Ovary (tissue), 9 donors: ENCODE results near the gene CAMTA1. TPM values are rescaled to one million over a fixed set of nuclear protein-coding genes. Genes with fewer than 3 reads are reported as not detected.

Source experiments
- DNase-seq, 5 donors: peaks; one replicate each; pipeline ENCODE4 v3.0.0-alpha.2; 2019 to 2020
- H3K27ac ChIP-seq, 2 donors: fragments of 200-600 bp; one replicate each; pipeline versions ENCODE4 v1.5.1 to v1.8.0; 2019 to 2022
- H3K27me3 ChIP-seq: fragments of 200-600 bp; one replicate; pipeline ENCODE4 v1.8.0; 2022
- H3K36me3 ChIP-seq: fragments of 200-600 bp; sonication (generic); one replicate; pipeline ENCODE4 v1.5.1; 2019
- H3K4me1 ChIP-seq: one replicate; pipeline ENCODE4 v1.8.1; 2013; ENCODE audit warnings: mild to moderate bottlenecking, moderate library complexity; ENCODE audit not compliant: insufficient read depth
- H3K4me3 ChIP-seq: fragments of 200-600 bp; sonication (generic); one replicate; pipeline ENCODE4 v1.5.1; 2017
- H3K9me3 ChIP-seq, 2 donors: fragments of 200-600 bp in 1 of 2; sonication (generic) in 1 of 2; one replicate each; pipeline versions ENCODE4 v1.5.1 to v1.8.1; 2013 to 2019; ENCODE audit warnings: mild to moderate bottlenecking in 1 of 2, moderate library complexity in 1 of 2
- CTCF ChIP-seq, 3 donors: fragments of 450-650 bp in 2 of 3; fragments of 200-600 bp in 1 of 3; IDR thresholded peaks; one replicate each; pipeline versions ENCODE4 v1.5.1 to v1.8.0; 2016 to 2022; ENCODE audit warnings: antibody characterized with exemption in 3 of 3, mild to moderate bottlenecking in 1 of 3
- EP300 ChIP-seq: sonication (generic); formaldehyde crosslinking; IDR thresholded peaks from one replicate; pipeline ENCODE4 v1.6.1; 2017; ENCODE audit warnings: antibody characterized with exemption
- POLR2A ChIP-seq: fragments of 450-650 bp; IDR thresholded peaks from one replicate; pipeline ENCODE4 v1.6.1; 2017; ENCODE audit warnings: antibody characterized with exemption, mild to moderate bottlenecking, moderate library complexity
- WGBS, 3 donors: extraction: QIAGEN DNeasy Blood & Tissue Kit in 1 of 3; methylation state at CpG; one replicate each; pipeline versions ENCODE4 v1.1.5 to v1.1.7; 2013 to 2017; 5-methylcytosine and 5-hydroxymethylcytosine counted together
- intact Hi-C, 4 donors: fragments of 100-400 bp; cut with DNase I; formaldehyde crosslinking; loops; one replicate each; pipeline versions ENCODE4 v1.11.0 to v1.15.1; 2022 to 2023
- polyA plus RNA-seq, 2 donors: library from polyadenylated mRNA; stranded (reverse); fragments of 200-250 nt in 1 of 2; fragments of 350-450 nt in 1 of 2; fragmentation: Illumina TruSeq in 1 of 2; extraction: RNeasy Lipid Tissue Mini Kit (QIAGEN cat#74804) in 1 of 2; gene quantifications; one replicate each; pipeline ENCODE4 v1.2.3, GENCODE V29; 2013 to 2014
- total RNA-seq, 7 donors: library from RNA; depleted of rRNA in 2 of 7; stranded (reverse); fragments of >200 nt in 2 of 7; fragmentation: NEBNext Ultra II Directional in 3 of 7; extraction: Animal tissue kit (Norgen Biotek cat#: 25700) in 3 of 7; gene quantifications; one replicate each; pipeline versions ENCODE4 v1.1.0 to v1.2.4, GENCODE V29; 2016 to 2023
- donor health status: DM: no; HTN: no; CAD: no; lungs with moderate emphysema.
- donor health status: DM: no; HTN: no; CAD: no.
- donor health status: Bipolar disorder and iron deficiency.
- donor health status: DM: yes; HTN: yes; CAD: no.
- donor health status: DM: no; HTN: no; CAD: no.
- donor health status: DM: yes; HTN: yes; CAD: no.

CAMTA1 gene
- total and polyA plus RNA-seq, 9 donors = 51.1 to 150 (median 67.4) TPM

DNA sequence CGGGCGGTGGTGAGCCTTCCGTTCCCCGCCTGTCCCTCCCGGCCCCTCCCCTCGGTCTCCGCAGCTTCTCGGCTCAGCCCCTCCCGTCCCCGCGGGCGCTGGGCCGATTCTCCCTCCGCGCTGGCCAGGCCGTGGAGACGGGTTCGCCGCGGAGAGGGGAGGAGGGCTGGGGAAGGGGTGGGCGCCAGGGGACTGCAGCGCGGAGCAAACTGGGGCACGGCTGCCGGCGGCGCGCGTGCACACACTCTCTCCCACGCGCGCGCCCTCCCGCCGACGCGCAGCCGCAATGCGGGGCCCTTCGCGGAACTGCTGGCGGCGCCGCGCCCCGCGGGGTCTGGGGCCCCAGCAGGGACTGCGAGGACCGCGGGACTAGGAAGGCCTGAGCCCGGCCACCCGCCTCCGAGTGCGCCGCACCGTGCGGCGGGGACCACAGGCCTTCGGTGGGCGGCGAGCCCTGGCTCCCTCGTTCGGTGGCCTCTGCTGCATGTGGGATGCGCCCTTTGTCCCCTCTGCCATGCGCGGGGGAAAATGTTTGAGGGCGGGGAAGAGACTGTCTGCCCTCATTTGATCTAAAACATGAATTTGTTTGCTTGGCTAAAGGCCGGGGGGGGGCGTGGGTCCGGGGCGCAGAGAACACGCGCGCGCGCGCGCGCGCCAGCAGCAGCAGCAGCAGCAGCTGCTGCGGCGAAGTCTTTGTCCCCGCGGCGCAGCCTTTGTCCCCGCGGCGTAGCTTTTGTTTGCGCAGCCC, 895.1 kb downstream of the CAMTA1 start:
- TF ChIP-seq EP300 (no peak), CTCF (IDR thresholded peaks at IDR 0.05) (no peak), POLR2A (no peak)
- Histone ChIP-seq H3K4me3 (peak overlapping the region; percentile 44), H3K27me3 (no peaks in the 10 kb centered on the region), H3K27ac (no peak overlapping the region), H3K9me3 (no peaks in the 10 kb centered on the region), H3K36me3 (no peaks in the 10 kb centered on the region), H3K4me1 (no peaks in the 10 kb centered on the region)
- WGBS, 3 donors = 0 to 1% (median 0%) methylated on average over 49 to 89 of the region's 89 CpGs
- DNase-seq = peak; percentile 41 to 75 (median 69)
- intact Hi-C loops = no loop called here

- TF ChIP-seq POLR2A (no peak), EP300 (no peak), CTCF (IDR thresholded peaks at IDR 0.05) (no peak)
- DNase-seq = no peak
- peak overlapping the region; percentile 44 for H3K4me3 ChIP-seq
- no peaks in the 10 kb centered on the region for H3K27me3 ChIP-seq
- WGBS, 3 donors = 0 to 5% (median 2%) methylated on average over 2 to 16 of the region's 16 CpGs
- no peaks in the 10 kb centered on the region for H3K9me3 ChIP-seq
- no peaks in the 10 kb centered on the region for H3K4me1 ChIP-seq
- no peaks in the 10 kb centered on the region for H3K36me3 ChIP-seq
- intact Hi-C loops = no loop called here
- no peak overlapping the region for H3K27ac ChIP-seq
Measured at GRCh38 chr1:7680955-7681268, 895.7 kb downstream of the CAMTA1 start.

DNA sequence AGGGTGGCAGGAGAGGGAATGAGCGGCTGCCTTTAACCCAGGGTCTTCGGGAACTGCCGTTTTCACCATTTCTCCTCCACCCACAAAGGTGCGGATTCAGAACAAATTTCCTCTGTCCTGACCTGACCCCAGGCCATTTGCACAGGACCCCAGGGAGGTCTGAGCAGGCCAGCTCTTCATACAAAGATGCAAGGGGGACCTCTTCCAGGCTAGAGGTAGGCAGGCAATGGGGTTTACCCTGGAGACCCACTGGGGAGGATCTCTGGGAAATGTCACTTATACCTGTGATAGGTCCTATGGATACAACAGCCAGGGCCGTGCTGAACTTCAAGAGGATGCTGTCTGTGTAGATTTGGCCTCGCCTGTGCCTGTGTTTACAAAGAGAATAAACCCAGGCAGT, 896.1 kb downstream of the CAMTA1 start:
- 81 to 82% (median 81%) methylated on average over 6 of the region's 6 CpGs for WGBS, 3 donors
- no peak for DNase-seq
- intact Hi-C loops = no loop called here
- no peaks in the 10 kb centered on the region for H3K9me3 ChIP-seq
- no peak overlapping the region for H3K27ac ChIP-seq
- no peak overlapping the region for H3K4me3 ChIP-seq
- no peak for TF ChIP-seq EP300
- H3K27me3 ChIP-seq = no peaks in the 10 kb centered on the region
- no peaks in the 10 kb centered on the region for H3K36me3 ChIP-seq
- no peaks in the 10 kb centered on the region for H3K4me1 ChIP-seq

- peak in 1 of 5 donors; percentile 15 for DNase-seq
- TF ChIP-seq POLR2A (no peak), CTCF (IDR thresholded peaks at IDR 0.05) (no peak), EP300 (no peak)
- H3K27me3 ChIP-seq = no peaks in the 10 kb centered on the region
- no peak overlapping the region for H3K4me3 ChIP-seq
- H3K4me1 ChIP-seq = no peaks in the 10 kb centered on the region
- H3K36me3 ChIP-seq = no peaks in the 10 kb centered on the region
- 88 to 91% (median 88%) methylated on average over 15 of the region's 15 CpGs for WGBS, 3 donors
- H3K9me3 ChIP-seq = no peaks in the 10 kb centered on the region
- H3K27ac ChIP-seq = no peak overlapping the region
- intact Hi-C loops = no loop called here
Measured at GRCh38 chr1:7683521-7683920, 898.3 kb downstream of the CAMTA1 start.

DNA sequence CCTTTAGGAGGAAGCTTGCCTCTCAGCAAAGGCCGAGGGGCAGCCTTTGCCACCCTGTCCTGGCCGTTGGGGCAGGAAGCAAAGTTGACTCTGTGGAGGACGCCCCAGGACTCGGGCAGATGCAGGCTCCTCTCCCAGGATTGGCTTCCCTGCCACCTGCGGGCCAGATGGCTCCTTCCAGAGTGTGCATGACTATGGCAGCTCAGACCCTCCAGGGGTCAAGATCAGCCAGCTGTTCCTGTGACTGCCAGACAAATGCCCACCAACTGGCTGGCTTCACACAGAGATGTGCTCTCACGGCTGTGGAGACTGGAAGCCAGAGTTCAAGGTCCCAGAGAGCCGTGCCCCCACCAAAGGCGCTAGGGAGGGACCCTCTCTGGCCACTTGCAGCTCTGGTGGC, 898.9 kb downstream of the CAMTA1 start:
- TF ChIP-seq CTCF (IDR thresholded peaks at IDR 0.05) (no peak), EP300 (no peak), POLR2A (no peak)
- no peak overlapping the region for H3K27ac ChIP-seq
- H3K36me3 ChIP-seq = no peaks in the 10 kb centered on the region
- H3K4me1 ChIP-seq = no peaks in the 10 kb centered on the region
- H3K4me3 ChIP-seq = no peak overlapping the region
- no peaks in the 10 kb centered on the region for H3K9me3 ChIP-seq
- 62 to 71% (median 69%) methylated on average over 8 of the region's 8 CpGs for WGBS, 3 donors
- DNase-seq = no peak
- intact Hi-C loops = no loop called here
- H3K27me3 ChIP-seq = no peaks in the 10 kb centered on the region
